ENCODE results near the gene CD164L2. TPM values are rescaled to one million over a fixed set of nuclear protein-coding genes. Genes with fewer than 3 reads are reported as not detected.
A peak's percentile ranks its signal among the peaks of the same experiment; 100 is the strongest.

The CD164L2 gene
- total and polyA plus RNA-seq, 4 donors = 0.15 to 2.8 (median 0.29) TPM; not detected in 1

GRCh38 chr1:27399251-27400025 lies 16.3 kb upstream of the CD164L2 start:
- Histone ChIP-seq H3K9me3 (ENCODE audit: control insufficient read depth, insufficient read depth, low read length) (no peaks in the 10 kb centered on the region), H3K4me3 (ENCODE audit: low read depth, low read length) (no peak overlapping the region), H3K36me3 (ENCODE audit: control insufficient read depth, insufficient read depth, low read length) (peaks cover 1% of the 10 kb centered on the region), H3K27ac (ENCODE audit: low read depth, low read length) (peak overlapping the region; percentile 71), H3K4me1 (ENCODE audit: control insufficient read depth, insufficient read depth, low read length) (peaks cover 73% of the 10 kb centered on the region), H3K27me3 (ENCODE audit: control insufficient read depth, insufficient read depth, low read length) (no peaks in the 10 kb centered on the region)
- WGBS (ENCODE audit: insufficient coverage) = 45% methylated on average over 11 of the region's 19 CpGs
- peak in 2 of 6 donors; percentile 61 to 68 for DNase-seq (ENCODE audit: low read depth in 4 of 6, low spot score in 6 of 6)

GRCh38 chr1:27398405-27399149 lies 15.4 kb upstream of the CD164L2 start:
- peak overlapping the region; percentile 71 for H3K27ac ChIP-seq (ENCODE audit: low read depth, low read length)
- WGBS (ENCODE audit: insufficient coverage) = 100% methylated on average over 1 of the region's 4 CpGs
- H3K36me3 ChIP-seq (ENCODE audit: control insufficient read depth, insufficient read depth, low read length) = peaks cover 10% of the 10 kb centered on the region

GRCh38 chr1:27397749-27398148 lies 14.6 kb upstream of the CD164L2 start:
- Histone ChIP-seq H3K36me3 (ENCODE audit: control insufficient read depth, insufficient read depth, low read length) (peaks cover 10% of the 10 kb centered on the region), H3K4me1 (ENCODE audit: control insufficient read depth, insufficient read depth, low read length) (peaks cover 69% of the 10 kb centered on the region), H3K27ac (ENCODE audit: low read depth, low read length) (no peak overlapping the region), H3K27me3 (ENCODE audit: control insufficient read depth, insufficient read depth, low read length) (no peaks in the 10 kb centered on the region), H3K9me3 (ENCODE audit: control insufficient read depth, insufficient read depth, low read length) (no peaks in the 10 kb centered on the region), H3K4me3 (ENCODE audit: low read depth, low read length) (no peak overlapping the region)
- DNase-seq (ENCODE audit: low read depth in 4 of 6, low spot score in 6 of 6) = no peak
- WGBS (ENCODE audit: insufficient coverage) = 82% methylated on average over 5 of the region's 7 CpGs

More at GRCh38 chr1:27398405-27399149, 15.4 kb upstream of the CD164L2 start:
- DNase-seq (ENCODE audit: low read depth in 4 of 6, low spot score in 6 of 6) = no peak
- Histone ChIP-seq H3K9me3 (ENCODE audit: control insufficient read depth, insufficient read depth, low read length) (no peaks in the 10 kb centered on the region), H3K4me1 (ENCODE audit: control insufficient read depth, insufficient read depth, low read length) (peaks cover 69% of the 10 kb centered on the region), H3K27me3 (ENCODE audit: control insufficient read depth, insufficient read depth, low read length) (no peaks in the 10 kb centered on the region), H3K4me3 (ENCODE audit: low read depth, low read length) (no peak overlapping the region)

GRCh38 chr1:27397110-27397509 lies 14.0 kb upstream of the CD164L2 start:
- Histone ChIP-seq H3K9me3 (ENCODE audit: control insufficient read depth, insufficient read depth, low read length) (no peaks in the 10 kb centered on the region), H3K4me3 (ENCODE audit: low read depth, low read length) (no peak overlapping the region), H3K27ac (ENCODE audit: low read depth, low read length) (no peak overlapping the region), H3K36me3 (ENCODE audit: control insufficient read depth, insufficient read depth, low read length) (peaks cover 10% of the 10 kb centered on the region), H3K4me1 (ENCODE audit: control insufficient read depth, insufficient read depth, low read length) (peaks cover 67% of the 10 kb centered on the region), H3K27me3 (ENCODE audit: control insufficient read depth, insufficient read depth, low read length) (no peaks in the 10 kb centered on the region)
- no peak for DNase-seq (ENCODE audit: low read depth in 4 of 6, low spot score in 6 of 6)
- 89% methylated on average over 3 of the region's 3 CpGs for WGBS (ENCODE audit: insufficient coverage)

- H3K27me3 ChIP-seq (ENCODE audit: control insufficient read depth, insufficient read depth, low read length) = no peaks in the 10 kb centered on the region
- no peak overlapping the region for H3K4me3 ChIP-seq (ENCODE audit: low read depth, low read length)
- H3K36me3 ChIP-seq (ENCODE audit: control insufficient read depth, insufficient read depth, low read length) = peaks cover 10% of the 10 kb centered on the region
- peaks cover 65% of the 10 kb centered on the region for H3K4me1 ChIP-seq (ENCODE audit: control insufficient read depth, insufficient read depth, low read length)
- H3K27ac ChIP-seq (ENCODE audit: low read depth, low read length) = no peak overlapping the region
- H3K9me3 ChIP-seq (ENCODE audit: control insufficient read depth, insufficient read depth, low read length) = no peaks in the 10 kb centered on the region
- 0% methylated on average over 6 of the region's 10 CpGs for WGBS (ENCODE audit: insufficient coverage)
- peak in 2 of 6 donors; percentile 87 to 91 for DNase-seq (ENCODE audit: low read depth in 4 of 6, low spot score in 6 of 6)
Measured at GRCh38 chr1:27395441-27396195, 12.5 kb upstream of the CD164L2 start.

- Histone ChIP-seq H3K4me3 (ENCODE audit: low read depth, low read length) (no peak overlapping the region), H3K9me3 (ENCODE audit: control insufficient read depth, insufficient read depth, low read length) (no peaks in the 10 kb centered on the region), H3K4me1 (ENCODE audit: control insufficient read depth, insufficient read depth, low read length) (peaks cover 58% of the 10 kb centered on the region), H3K36me3 (ENCODE audit: control insufficient read depth, insufficient read depth, low read length) (peaks cover 10% of the 10 kb centered on the region), H3K27ac (ENCODE audit: low read depth, low read length) (no peak overlapping the region), H3K27me3 (ENCODE audit: control insufficient read depth, insufficient read depth, low read length) (no peaks in the 10 kb centered on the region)
- WGBS (ENCODE audit: insufficient coverage) = 73% methylated on average over 1 of the region's 1 CpG
- no peak for DNase-seq (ENCODE audit: low read depth in 4 of 6, low spot score in 6 of 6)
Measured at GRCh38 chr1:27394925-27395324, 11.8 kb upstream of the CD164L2 start.

- DNase-seq (ENCODE audit: low read depth in 4 of 6, low spot score in 6 of 6) = no peak
- 95% methylated on average over 9 of the region's 9 CpGs for WGBS (ENCODE audit: insufficient coverage)
- H3K4me3 ChIP-seq (ENCODE audit: low read depth, low read length) = no peak overlapping the region
Measured at GRCh38 chr1:27394282-27394658, 11.1 kb upstream of the CD164L2 start.

GRCh38 chr1:27393641-27394281 lies 10.6 kb upstream of the CD164L2 start:
- Histone ChIP-seq H3K4me1 (ENCODE audit: control insufficient read depth, insufficient read depth, low read length) (peaks cover 46% of the 10 kb centered on the region), H3K9me3 (ENCODE audit: control insufficient read depth, insufficient read depth, low read length) (no peaks in the 10 kb centered on the region), H3K4me3 (ENCODE audit: low read depth, low read length) (no peak overlapping the region), H3K36me3 (ENCODE audit: control insufficient read depth, insufficient read depth, low read length) (peaks cover 10% of the 10 kb centered on the region), H3K27ac (ENCODE audit: low read depth, low read length) (no peak overlapping the region), H3K27me3 (ENCODE audit: control insufficient read depth, insufficient read depth, low read length) (no peaks in the 10 kb centered on the region)
- WGBS (ENCODE audit: insufficient coverage) = 92% methylated on average over 17 of the region's 18 CpGs
- DNase-seq (ENCODE audit: low read depth in 4 of 6, low spot score in 6 of 6) = no peak

More at GRCh38 chr1:27394282-27394658, 11.1 kb upstream of the CD164L2 start:
- Histone ChIP-seq H3K9me3 (ENCODE audit: control insufficient read depth, insufficient read depth, low read length) (no peaks in the 10 kb centered on the region), H3K27me3 (ENCODE audit: control insufficient read depth, insufficient read depth, low read length) (no peaks in the 10 kb centered on the region), H3K4me1 (ENCODE audit: control insufficient read depth, insufficient read depth, low read length) (peaks cover 51% of the 10 kb centered on the region), H3K27ac (ENCODE audit: low read depth, low read length) (no peak overlapping the region), H3K36me3 (ENCODE audit: control insufficient read depth, insufficient read depth, low read length) (peaks cover 10% of the 10 kb centered on the region)

Data from spinal cord (tissue), 10 donors.